Stimulated activated CD8-positive, alpha-beta memory T cell treated with anti-CD3 and anti-CD28 coated beads, Interleukin-12 subunit alpha, Interleukin-12 subunit beta, amount 100 ng/mL, for 24 hours (primary cell): ENCODE measurements around the gene DGKH.
"Not testable (repeated sequence)": the region's sequence is repeated elsewhere in the genome, so short reads cannot be mapped to it uniquely, and the experiment has no call there.

ENCODE experiments used
- DNase-seq: peaks from one replicate; pipeline ENCODE4 v3.0.0-alpha.2; 2020; ENCODE audit errors: extremely low read depth

The DGKH gene

GRCh38 chr13:42071672-42072419 is 23.4 kb downstream of the DGKH start:
- DNase-seq = no peak

- no peak for DNase-seq
Observed at GRCh38 chr13:42073683-42074082, 25.2 kb downstream of the DGKH start.

- no peak for DNase-seq
Observed at GRCh38 chr13:42075517-42075916, 27.1 kb downstream of the DGKH start.

- no peak for DNase-seq
Observed at GRCh38 chr13:42076309-42076713, 27.9 kb downstream of the DGKH start.

GRCh38 chr13:42078128-42078808 is 29.8 kb downstream of the DGKH start:
- DNase-seq = no peak

DNA sequence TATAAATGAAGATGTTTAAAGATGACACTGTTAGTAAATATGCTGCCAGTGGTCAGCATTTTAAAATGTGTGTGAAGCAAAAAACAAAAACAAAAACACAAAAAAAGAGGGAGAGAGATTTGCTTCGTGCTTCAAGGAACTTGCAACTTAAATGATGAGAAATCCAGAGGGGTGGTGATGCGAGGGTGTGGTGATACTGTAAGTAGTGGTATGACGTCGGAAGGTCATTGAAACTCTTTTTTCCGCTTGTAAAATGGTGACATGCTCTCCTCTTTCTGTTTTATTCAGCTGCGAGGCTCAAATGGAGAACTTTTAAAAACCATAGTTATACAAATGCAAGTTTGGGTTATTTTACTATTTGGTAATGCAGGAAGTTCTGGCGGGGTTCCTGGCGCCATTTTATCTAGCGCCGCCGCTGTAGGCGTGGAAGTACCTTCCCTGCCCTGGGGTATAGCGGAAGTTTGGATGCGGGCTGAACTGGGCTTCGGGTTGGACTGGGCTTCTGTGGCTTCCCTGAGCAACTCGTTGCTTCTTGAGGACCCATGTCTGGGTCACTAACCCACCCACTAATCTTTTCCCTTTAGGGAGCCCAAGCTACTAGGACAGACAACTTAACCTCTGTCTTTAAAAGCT is 34.8 kb downstream of the DGKH start:
- no peak for DNase-seq

DNA sequence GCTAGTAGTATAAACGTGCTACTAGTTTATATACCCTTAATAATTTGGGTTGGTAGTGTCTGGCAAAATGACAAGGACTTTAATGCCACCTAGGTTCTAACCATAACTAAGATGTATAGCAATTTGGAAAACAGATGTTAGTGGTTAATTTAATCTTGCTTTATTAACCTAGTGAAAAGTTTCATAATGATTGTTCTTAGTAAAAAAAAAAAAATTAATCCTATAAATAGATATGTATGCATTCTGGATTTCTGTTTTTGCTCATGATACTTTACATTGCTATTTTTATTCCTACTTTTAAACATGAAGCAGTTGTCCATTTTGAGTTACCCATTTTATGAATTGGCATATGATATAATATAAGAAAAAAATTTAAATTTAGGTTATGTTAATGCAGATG is 36.3 kb downstream of the DGKH start:
- no peak for DNase-seq

DNA sequence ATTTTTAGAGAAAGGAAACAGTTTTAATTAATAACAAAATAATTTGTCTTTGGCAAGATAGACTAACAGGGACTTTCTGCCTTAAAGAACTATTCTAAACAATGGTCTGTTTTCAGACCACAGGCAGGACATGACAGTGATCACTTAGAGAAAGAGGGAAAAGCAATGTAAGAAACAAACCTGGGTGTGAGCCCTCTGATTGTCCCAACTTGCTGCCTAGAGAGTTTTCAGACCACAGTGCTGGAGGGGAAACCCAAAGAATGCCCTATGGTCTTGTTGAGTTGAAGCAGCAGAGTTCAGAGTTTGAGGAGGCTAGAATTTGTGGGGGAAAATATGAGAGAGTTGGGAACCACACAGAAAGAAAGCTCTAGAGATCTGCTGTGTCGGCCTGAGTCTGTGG is 38.1 kb downstream of the DGKH start:
- no peak for DNase-seq

GRCh38 chr13:42094516-42095040 is 46.1 kb downstream of the DGKH start:
- DNase-seq = no peak

GRCh38 chr13:42096222-42096621 is 47.8 kb downstream of the DGKH start:
- not testable (repeated sequence) for DNase-seq

GRCh38 chr13:42099962-42100675 is 51.7 kb downstream of the DGKH start:
- DNase-seq = no peak

DNA sequence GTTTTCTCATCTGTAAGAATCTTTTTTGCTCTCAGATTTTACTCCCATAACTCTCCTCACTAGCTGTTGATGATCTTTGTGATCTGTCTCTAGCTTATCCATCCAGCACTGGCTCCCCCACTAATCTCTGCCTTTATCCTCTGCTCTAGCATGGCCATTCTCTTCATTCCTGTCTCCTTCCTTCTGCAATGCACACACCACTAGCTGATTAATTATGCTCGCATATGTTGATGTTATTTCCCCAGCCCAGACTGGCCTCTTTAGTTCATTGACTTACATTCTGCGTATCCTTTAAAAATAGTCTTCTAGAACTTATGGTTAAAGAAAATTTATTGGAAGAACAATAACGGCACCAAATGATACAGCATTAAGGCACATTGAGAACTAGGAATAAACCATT is 52.5 kb downstream of the DGKH start:
- no peak for DNase-seq

GRCh38 chr13:42101821-42102585 is 53.6 kb downstream of the DGKH start:
- DNase-seq = no peak

DNA sequence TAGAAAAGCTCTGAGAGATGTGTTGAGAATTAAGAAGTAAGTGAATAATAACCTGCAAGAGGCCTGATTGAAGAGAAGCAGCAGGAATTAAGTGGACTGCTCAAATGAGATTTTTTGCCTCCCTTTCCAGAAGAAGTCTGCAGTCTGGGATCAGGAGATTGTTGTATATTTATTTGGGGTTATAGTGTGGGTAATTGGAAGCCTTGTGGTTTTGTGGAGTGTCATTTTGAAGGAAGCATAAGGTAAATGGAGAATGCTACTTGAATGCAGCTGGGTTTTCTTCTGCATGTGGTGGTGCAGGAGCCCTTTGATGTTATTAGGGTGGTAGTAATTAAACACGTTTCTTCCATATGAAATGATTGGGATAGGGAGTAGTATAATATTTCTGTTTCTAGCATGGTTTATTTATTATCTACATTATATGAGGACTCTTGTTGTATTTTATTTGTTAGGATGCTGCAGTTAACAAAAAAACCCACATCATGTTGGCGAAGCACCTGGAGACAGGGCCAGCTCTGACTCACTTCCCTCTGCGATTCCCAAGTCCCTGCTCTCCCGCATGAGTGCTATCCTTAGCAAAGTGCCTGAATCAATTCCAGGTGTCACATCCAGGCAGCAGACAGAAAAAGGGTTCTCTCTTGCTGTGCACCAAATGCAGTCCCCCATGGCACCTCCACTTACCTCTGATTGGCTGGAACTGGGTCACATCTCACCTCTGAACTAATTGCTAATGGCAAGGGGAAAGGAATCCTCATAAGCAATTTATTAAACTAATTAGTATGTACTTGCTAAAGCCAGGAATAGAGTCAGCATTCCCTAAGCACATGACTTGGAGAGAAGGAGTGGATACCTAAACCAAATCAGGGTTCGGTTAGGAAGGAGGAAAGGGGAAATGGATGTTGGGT is 54.8 kb downstream of the DGKH start:
- no peak for DNase-seq

GRCh38 chr13:42106998-42107397 is 58.5 kb downstream of the DGKH start:
- no peak for DNase-seq

DNA sequence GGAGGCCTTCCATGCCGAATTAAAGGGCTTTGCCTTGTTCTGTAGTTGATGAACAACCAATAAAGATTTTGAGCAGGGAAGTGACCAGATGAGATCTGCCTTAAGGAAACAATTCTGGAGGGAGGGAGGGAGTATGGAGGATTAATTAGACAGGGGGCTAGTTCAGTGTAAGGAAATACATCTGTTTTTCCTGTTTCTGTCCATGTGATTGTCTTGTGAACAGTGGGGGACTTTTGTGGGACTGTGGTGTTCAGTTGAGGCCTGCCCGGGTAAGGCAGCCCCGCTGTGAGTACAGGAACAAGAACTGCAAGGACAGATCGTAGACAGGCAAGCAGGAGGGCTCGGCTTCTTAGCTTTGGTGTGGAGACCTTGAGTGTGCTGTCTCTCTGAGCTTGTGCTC is 59.0 kb downstream of the DGKH start:
- DNase-seq = no peak

- DNase-seq = no peak
Observed at GRCh38 chr13:42108217-42108616, 59.8 kb downstream of the DGKH start.

DNA sequence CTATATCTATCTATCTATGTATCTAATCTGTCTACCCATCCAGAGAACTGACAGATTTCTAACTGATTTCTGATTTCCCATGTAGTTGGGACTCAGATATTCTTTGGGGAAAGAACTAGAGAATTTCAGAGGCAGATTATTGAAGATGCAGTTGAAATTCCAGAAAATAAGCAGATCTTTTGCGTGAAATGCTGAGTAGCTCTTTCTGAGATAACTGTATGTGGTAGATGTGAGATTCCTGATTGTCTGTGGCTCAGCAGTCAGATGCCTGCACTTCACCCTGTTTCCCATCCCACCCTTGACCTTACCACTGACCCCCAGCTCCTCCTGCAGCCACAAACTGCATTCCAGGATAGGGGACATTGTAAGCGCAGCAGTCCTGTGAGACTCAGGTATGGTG is 61.5 kb downstream of the DGKH start:
- no peak for DNase-seq

GRCh38 chr13:42110410-42111155 is 62.1 kb downstream of the DGKH start:
- DNase-seq = no peak

- no peak for DNase-seq
Observed at GRCh38 chr13:42112864-42113263, 64.4 kb downstream of the DGKH start.
